ENCODE data around the gene HSD11B1L.
A peak's percentile ranks its signal among the peaks of the same experiment; 100 is the strongest.

Gene HSD11B1L, protein sequence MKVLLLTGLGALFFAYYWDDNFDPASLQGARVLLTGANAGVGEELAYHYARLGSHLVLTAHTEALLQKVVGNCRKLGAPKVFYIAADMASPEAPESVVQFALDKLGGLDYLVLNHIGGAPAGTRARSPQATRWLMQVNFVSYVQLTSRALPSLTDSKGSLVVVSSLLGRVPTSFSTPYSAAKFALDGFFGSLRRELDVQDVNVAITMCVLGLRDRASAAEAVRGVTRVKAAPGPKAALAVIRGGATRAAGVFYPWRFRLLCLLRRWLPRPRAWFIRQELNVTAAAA

DNA sequence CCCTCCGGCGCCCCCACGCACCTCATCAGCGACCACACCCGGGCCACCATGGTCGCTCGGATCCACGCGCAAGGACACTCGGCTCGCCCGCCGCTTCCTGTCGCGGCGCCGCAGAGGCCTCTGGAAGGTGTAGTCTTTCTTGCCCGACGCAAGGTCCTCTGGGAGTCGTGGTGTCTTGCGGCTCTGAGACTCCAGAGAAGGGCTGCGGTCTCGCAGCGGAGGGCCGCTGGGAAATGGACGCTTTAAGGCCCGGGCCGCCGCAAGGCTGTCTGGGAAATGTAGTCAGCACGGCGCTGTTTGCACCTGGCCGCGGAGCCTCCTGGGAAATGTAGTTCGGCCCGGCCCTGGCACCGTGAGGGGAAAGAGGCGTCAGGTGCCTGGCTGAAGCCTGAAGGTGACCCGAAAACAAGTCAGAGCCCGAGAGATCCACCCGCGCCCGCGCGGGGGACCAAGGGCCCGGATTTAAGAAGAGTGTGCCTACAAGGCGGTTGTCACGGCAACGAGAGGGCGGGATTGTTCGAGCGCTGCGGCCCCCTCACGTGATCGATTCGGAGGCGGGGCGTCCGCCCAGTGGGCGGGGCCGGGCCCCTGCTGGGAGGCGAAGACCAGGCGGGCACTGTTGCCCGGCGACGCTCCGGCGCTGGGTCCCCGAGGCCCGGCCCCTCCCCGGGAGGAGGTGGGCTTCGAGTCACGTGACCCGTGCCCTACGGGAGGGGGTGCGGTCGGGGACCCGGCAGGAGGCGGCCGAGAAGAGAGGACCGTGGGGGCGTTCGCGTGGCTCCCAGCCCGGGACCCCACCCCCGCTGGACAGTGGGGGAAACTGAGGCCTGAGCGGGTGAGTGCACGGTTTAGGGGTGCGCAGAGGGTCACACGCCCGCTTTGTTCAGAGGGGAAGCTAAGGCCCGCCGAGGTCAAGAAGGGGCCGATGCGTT is at the start of gene HSD11B1L, which contains the start of gene MICOS13:
Gene HSD11B1L, plus strand, starts transcription at position 591 of the 932 bp plus-strand sequence. CDS start 3,806 bp downstream, outside the sequence.
Gene MICOS13, minus strand, starts transcription at position 80 of the 932 bp plus-strand sequence. Its CDS starts 30 bp downstream, at position 50.
- Histone ChIP-seq H3K9me3 (ENCODE audit: low read depth, low read length) (no peaks in the 10 kb centered on the region), H3K9ac (ENCODE audit: insufficient read length) (peak within 1 kb of the TSS; percentile 81), H3K4me3 (peak within 1 kb of the TSS; percentile 86), H3K27ac (peak within 1 kb of the TSS; percentile 85), H3K36me3 (ENCODE audit: insufficient read depth, low read length) (no peaks in the 10 kb centered on the region)
- TF ChIP-seq FOXP2 (optimal IDR thresholded peaks at IDR 0.05; ENCODE audit: control extremely low read depth, extremely low read length, insufficient read depth) (peak; percentile 44), EZH2 (IDR thresholded peaks at IDR 0.05) (no peak), POLR2AphosphoS5 (IDR thresholded peaks at IDR 0.05; ENCODE audit: borderline replicate concordance, low read depth, low read length) (peak; percentile 90)
- peak; percentile 92 for DNase-seq (ENCODE audit: low read depth, low spot score)

DNA sequence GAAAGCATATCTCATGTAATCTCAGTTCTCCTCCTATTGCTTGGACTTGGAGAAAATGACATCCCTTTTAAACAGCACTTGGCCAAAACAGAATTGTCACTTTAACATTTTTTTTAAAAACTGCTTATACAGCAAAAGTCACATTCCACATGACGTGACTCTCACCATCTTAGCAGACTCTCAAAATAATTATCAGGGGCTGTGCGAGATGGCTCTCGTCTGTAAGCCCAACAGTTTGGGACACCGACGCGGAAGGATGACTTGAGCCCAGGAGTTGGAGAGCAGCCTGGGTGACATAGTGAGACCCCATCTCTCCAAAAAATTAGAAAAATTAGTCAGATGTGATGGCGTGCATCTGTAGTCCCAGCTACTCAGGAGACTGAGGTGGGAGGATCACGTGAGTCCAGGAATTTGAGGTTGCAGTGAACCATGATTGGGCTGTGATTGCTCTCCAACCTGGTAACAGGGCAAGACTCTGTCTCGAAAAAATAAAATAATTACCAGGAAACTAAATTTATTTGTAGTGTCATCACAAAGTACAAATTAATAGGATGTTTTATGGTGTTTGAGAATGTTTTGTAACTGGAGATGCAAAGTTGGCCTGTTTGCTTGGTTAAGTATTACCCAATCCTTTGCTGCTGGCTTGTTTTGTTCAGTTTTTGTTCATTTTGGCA is 49.1 kb upstream of the HSD11B1L start:
- Histone ChIP-seq H3K4me3 (no peak overlapping the region), H3K9me3 (ENCODE audit: low read depth, low read length) (no peaks in the 10 kb centered on the region), H3K36me3 (ENCODE audit: insufficient read depth, low read length) (peaks cover 85% of the 10 kb centered on the region), H3K27ac (peak overlapping the region; percentile 62), H3K9ac (ENCODE audit: insufficient read length) (no peak overlapping the region)
- TF ChIP-seq EZH2 (IDR thresholded peaks at IDR 0.05) = no peak
- no peak for DNase-seq (ENCODE audit: low read depth, low spot score)

DNA sequence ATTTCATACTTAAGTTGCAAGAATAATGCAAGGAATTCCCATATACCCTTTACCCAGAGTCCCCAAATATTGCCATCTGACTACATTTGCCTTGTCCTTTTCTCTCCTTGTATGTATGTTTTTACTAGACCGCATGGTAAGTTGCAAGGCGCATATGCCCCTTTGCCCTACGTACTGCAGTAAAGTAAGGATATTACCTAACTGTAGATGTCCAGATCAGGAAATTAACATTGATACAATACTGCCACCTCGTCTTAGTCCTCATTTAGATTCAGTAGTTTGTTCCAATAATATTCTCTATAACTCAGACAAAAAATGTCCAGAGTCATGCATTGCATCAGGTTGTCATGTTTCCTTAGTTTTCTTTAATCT is 48.6 kb upstream of the HSD11B1L start:
- DNase-seq (ENCODE audit: low read depth, low spot score) = no peak
- peak overlapping the region; percentile 61 for H3K27ac ChIP-seq
- H3K4me3 ChIP-seq = no peak overlapping the region
- peaks cover 80% of the 10 kb centered on the region for H3K36me3 ChIP-seq (ENCODE audit: insufficient read depth, low read length)
- TF ChIP-seq POLR2AphosphoS5 (IDR thresholded peaks at IDR 0.05; ENCODE audit: borderline replicate concordance, low read depth, low read length) = no peak
- TF ChIP-seq FOXP2 (optimal IDR thresholded peaks at IDR 0.05; ENCODE audit: control extremely low read depth, extremely low read length, insufficient read depth) = no peak
- no peak for TF ChIP-seq EZH2 (IDR thresholded peaks at IDR 0.05)
- no peaks in the 10 kb centered on the region for H3K9me3 ChIP-seq (ENCODE audit: low read depth, low read length)
- H3K9ac ChIP-seq (ENCODE audit: insufficient read length) = no peak overlapping the region

DNA sequence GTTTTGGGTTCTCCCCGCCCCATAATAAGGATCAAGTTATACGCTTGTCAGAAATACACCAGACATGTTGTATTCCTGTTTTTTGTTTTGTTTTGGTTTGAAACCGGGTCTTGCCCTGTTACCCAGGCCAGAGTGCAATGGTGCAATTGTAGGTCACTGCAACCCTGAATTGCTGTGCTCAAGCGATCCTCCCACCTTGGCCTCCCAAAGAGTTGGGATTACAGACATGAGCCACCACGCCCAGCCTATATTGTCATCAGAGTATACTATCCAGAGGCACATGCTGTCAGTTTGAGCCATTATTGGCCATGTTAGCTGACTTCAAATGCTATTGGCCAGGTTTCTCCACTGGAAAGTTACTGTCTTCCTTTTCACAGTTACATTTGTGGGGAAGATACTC is 48.2 kb upstream of the HSD11B1L start:
- no peak for DNase-seq (ENCODE audit: low read depth, low spot score)
- Histone ChIP-seq H3K9ac (ENCODE audit: insufficient read length) (no peak overlapping the region), H3K27ac (no peak overlapping the region; the same call in 1 of the 2 replicates), H3K36me3 (ENCODE audit: insufficient read depth, low read length) (peaks cover 79% of the 10 kb centered on the region), H3K9me3 (ENCODE audit: low read depth, low read length) (no peaks in the 10 kb centered on the region), H3K4me3 (no peak overlapping the region)
- TF ChIP-seq FOXP2 (optimal IDR thresholded peaks at IDR 0.05; ENCODE audit: control extremely low read depth, extremely low read length, insufficient read depth) (no peak), POLR2AphosphoS5 (IDR thresholded peaks at IDR 0.05; ENCODE audit: borderline replicate concordance, low read depth, low read length) (no peak), EZH2 (IDR thresholded peaks at IDR 0.05) (no peak)

DNA sequence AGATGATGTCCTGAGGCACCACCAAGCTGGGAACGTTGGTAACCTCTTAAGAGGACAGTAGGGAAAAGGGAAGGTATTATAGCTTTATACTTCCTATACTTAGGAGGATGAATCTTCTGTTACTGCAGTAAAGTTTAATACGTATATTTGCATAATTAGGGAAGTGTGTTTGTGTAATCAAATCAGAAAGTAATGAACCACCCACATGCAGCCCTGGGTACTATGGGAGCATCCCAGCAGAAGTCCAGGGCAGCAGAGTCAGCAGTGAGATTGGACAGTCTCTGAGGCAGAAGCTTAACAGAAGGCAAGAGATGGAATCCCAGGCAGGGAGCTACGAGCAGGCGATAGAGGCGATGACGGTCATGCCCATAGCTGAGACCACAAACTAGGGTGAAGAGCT is 45.4 kb upstream of the HSD11B1L start:
- TF ChIP-seq EZH2 (IDR thresholded peaks at IDR 0.05) (no peak), FOXP2 (optimal IDR thresholded peaks at IDR 0.05; ENCODE audit: control extremely low read depth, extremely low read length, insufficient read depth) (no peak), POLR2AphosphoS5 (IDR thresholded peaks at IDR 0.05; ENCODE audit: borderline replicate concordance, low read depth, low read length) (no peak)
- no peak for DNase-seq (ENCODE audit: low read depth, low spot score)
- Histone ChIP-seq H3K9me3 (ENCODE audit: low read depth, low read length) (no peaks in the 10 kb centered on the region), H3K4me3 (no peak overlapping the region), H3K9ac (ENCODE audit: insufficient read length) (no peak overlapping the region), H3K36me3 (ENCODE audit: insufficient read depth, low read length) (peaks cover 61% of the 10 kb centered on the region), H3K27ac (peak overlapping the region; percentile 57; the same call in 1 of the 2 replicates)

DNA sequence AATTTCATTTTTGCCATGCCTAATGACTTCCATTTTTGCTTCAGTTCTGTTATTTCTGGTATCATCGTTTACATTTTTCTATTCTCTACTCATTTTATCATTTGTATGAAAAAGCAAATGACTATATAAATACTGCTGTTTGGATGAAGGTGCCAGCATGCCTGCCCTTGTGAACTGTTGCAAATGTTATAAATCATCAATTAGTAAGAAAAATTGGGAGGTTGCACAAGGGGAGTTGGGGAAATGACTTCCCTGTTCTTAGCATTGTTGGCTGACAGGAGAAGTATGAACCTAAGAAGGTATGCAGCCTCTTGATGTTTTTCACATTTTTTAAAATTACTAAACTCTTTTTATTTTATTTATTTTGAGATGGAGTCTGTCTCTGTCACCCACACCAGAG is 42.9 kb upstream of the HSD11B1L start:
- peaks cover 62% of the 10 kb centered on the region for H3K36me3 ChIP-seq (ENCODE audit: insufficient read depth, low read length)
- H3K27ac ChIP-seq = no peak overlapping the region
- TF ChIP-seq EZH2 (IDR thresholded peaks at IDR 0.05) (no peak), POLR2AphosphoS5 (IDR thresholded peaks at IDR 0.05; ENCODE audit: borderline replicate concordance, low read depth, low read length) (no peak), FOXP2 (optimal IDR thresholded peaks at IDR 0.05; ENCODE audit: control extremely low read depth, extremely low read length, insufficient read depth) (no peak)
- H3K4me3 ChIP-seq = no peak overlapping the region
- no peaks in the 10 kb centered on the region for H3K9me3 ChIP-seq (ENCODE audit: low read depth, low read length)
- no peak overlapping the region for H3K9ac ChIP-seq (ENCODE audit: insufficient read length)
- no peak for DNase-seq (ENCODE audit: low read depth, low spot score)

DNA sequence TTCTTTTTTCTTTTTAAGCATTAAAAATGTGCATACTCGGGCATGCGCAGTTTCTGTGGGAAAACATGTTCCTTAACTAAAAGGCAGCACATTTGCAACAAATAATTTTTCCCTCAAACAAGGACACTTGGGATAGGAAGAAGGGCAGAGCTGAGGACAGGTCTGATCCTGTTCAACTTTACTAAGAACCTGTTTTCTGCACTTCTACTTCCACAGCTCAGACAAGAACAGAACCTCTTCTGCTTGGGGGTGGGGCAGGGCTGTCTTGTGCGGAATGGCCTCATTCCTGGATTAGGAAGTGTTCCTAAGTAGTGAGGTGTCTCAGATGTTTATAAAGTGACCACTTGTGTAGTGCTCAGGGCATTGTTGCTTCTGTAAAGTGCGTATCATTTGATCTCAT is 39.7 kb upstream of the HSD11B1L start:
- H3K4me3 ChIP-seq = no peak overlapping the region
- H3K9me3 ChIP-seq (ENCODE audit: low read depth, low read length) = no peaks in the 10 kb centered on the region
- DNase-seq (ENCODE audit: low read depth, low spot score) = no peak
- H3K9ac ChIP-seq (ENCODE audit: insufficient read length) = no peak overlapping the region
- TF ChIP-seq FOXP2 (optimal IDR thresholded peaks at IDR 0.05; ENCODE audit: control extremely low read depth, extremely low read length, insufficient read depth) = no peak
- TF ChIP-seq POLR2AphosphoS5 (IDR thresholded peaks at IDR 0.05; ENCODE audit: borderline replicate concordance, low read depth, low read length) = no peak
- no peak for TF ChIP-seq EZH2 (IDR thresholded peaks at IDR 0.05)
- peaks cover 71% of the 10 kb centered on the region for H3K36me3 ChIP-seq (ENCODE audit: insufficient read depth, low read length)
- no peak overlapping the region for H3K27ac ChIP-seq

DNA sequence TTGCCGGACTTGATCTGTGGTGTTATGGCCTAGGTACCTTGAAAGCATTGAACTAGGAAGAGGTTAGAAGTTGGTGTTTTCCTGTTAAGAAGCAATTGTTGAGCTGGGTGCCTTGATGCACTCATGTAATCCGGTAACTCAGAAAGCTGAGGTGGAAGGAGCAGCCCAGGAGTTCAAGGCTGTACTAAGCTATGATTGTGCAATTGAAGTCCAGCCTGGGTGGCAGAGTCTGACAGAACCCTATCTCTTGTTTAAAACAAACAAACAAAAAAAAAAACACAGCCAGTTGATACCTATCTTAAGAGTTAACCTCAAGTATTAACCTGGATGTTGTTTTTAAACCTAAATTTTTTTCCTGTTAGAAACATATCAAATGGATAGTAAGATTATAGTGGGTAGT is 38.6 kb upstream of the HSD11B1L start:
- Histone ChIP-seq H3K36me3 (ENCODE audit: insufficient read depth, low read length) (peaks cover 77% of the 10 kb centered on the region), H3K9ac (ENCODE audit: insufficient read length) (no peak overlapping the region), H3K4me3 (no peak overlapping the region), H3K9me3 (ENCODE audit: low read depth, low read length) (no peaks in the 10 kb centered on the region), H3K27ac (no peak overlapping the region)
- TF ChIP-seq POLR2AphosphoS5 (IDR thresholded peaks at IDR 0.05; ENCODE audit: borderline replicate concordance, low read depth, low read length) (no peak), EZH2 (IDR thresholded peaks at IDR 0.05) (no peak), FOXP2 (optimal IDR thresholded peaks at IDR 0.05; ENCODE audit: control extremely low read depth, extremely low read length, insufficient read depth) (no peak)
- DNase-seq (ENCODE audit: low read depth, low spot score) = no peak

Measured in SK-N-MC (cell line).